ENCODE results near the gene NEK6. TPM values are rescaled to one million over a fixed set of nuclear protein-coding genes. Genes with fewer than 3 reads are reported as not detected.

The NEK6 gene
- total RNA-seq, 1 donor from 2014 or later, result 125 TPM

GRCh38 chr9:124297551-124297901 lies 39.8 kb downstream of the NEK6 start:
- TF ChIP-seq CTCF (IDR thresholded peaks at IDR 0.05), result no peak
- Histone ChIP-seq H3K9me3 (no peaks in the 10 kb centered on the region), H3K36me3 (peaks cover 11% of the 10 kb centered on the region), H3K27ac (peak overlapping the region; percentile 34), H3K27me3 (ENCODE audit: low read depth) (no peaks in the 10 kb centered on the region), H3K4me1 (peaks cover 82% of the 10 kb centered on the region), H3K4me3 (no peak overlapping the region)
- DNase-seq (peak; percentile 80), ATAC-seq (peak; percentile 62 to 63)
- intact Hi-C loops (cut with DNase I), result no loop called here

- Histone ChIP-seq H3K27me3 (ENCODE audit: low read depth) (no peaks in the 10 kb centered on the region), H3K36me3 (peaks cover 16% of the 10 kb centered on the region), H3K4me3 (no peak overlapping the region), H3K9me3 (no peaks in the 10 kb centered on the region), H3K27ac (peak overlapping the region; percentile 34), H3K4me1 (peaks cover 76% of the 10 kb centered on the region)
- intact Hi-C loops (cut with DNase I), result no loop called here
- no peak for TF ChIP-seq CTCF (IDR thresholded peaks at IDR 0.05)
- DNase-seq (no peak), ATAC-seq (no peak)
Observed at GRCh38 chr9:124297915-124298645, 40.3 kb downstream of the NEK6 start.

- TF ChIP-seq CTCF (IDR thresholded peaks at IDR 0.05), result no peak
- intact Hi-C loops (cut with DNase I), result no loop called here
- no peak overlapping the region for H3K4me3 ChIP-seq
- ATAC-seq (no peak), DNase-seq (no peak)
- peaks cover 23% of the 10 kb centered on the region for H3K36me3 ChIP-seq
- peaks cover 69% of the 10 kb centered on the region for H3K4me1 ChIP-seq
- H3K27me3 ChIP-seq (ENCODE audit: low read depth), result no peaks in the 10 kb centered on the region
- H3K27ac ChIP-seq, result peak overlapping the region; percentile 62
- no peaks in the 10 kb centered on the region for H3K9me3 ChIP-seq
Observed at GRCh38 chr9:124298646-124299235, 41.0 kb downstream of the NEK6 start.

- H3K9me3 ChIP-seq, result no peaks in the 10 kb centered on the region
- DNase-seq (no peak), ATAC-seq (no peak)
- peak overlapping the region; percentile 62 for H3K27ac ChIP-seq
- TF ChIP-seq CTCF (IDR thresholded peaks at IDR 0.05), result no peak
- H3K27me3 ChIP-seq (ENCODE audit: low read depth), result no peaks in the 10 kb centered on the region
- peaks cover 31% of the 10 kb centered on the region for H3K36me3 ChIP-seq
- peaks cover 61% of the 10 kb centered on the region for H3K4me1 ChIP-seq
- H3K4me3 ChIP-seq, result no peak overlapping the region
- intact Hi-C loops (cut with DNase I), result no loop called here
Observed at GRCh38 chr9:124299515-124300090, 41.9 kb downstream of the NEK6 start.

- peak; percentile 68 to 84 for ATAC-seq
- no peak for TF ChIP-seq CTCF (IDR thresholded peaks at IDR 0.05)
- peak overlapping the region; percentile 62 for H3K27ac ChIP-seq
- intact Hi-C loops (cut with DNase I), result no loop called here
- DNase-seq, result no peak
- peaks cover 54% of the 10 kb centered on the region for H3K4me1 ChIP-seq
- no peaks in the 10 kb centered on the region for H3K27me3 ChIP-seq (ENCODE audit: low read depth)
- H3K36me3 ChIP-seq, result peaks cover 38% of the 10 kb centered on the region
- no peak overlapping the region for H3K4me3 ChIP-seq
- H3K9me3 ChIP-seq, result no peaks in the 10 kb centered on the region
Observed at GRCh38 chr9:124300312-124300711, 42.6 kb downstream of the NEK6 start.

All from lower lobe of right lung (tissue), 2 donors.